Measurements from ENCODE around the gene TMEM140. TPM values are rescaled to one million over a fixed set of nuclear protein-coding genes. Genes with fewer than 3 reads are reported as not detected.

The TMEM140 gene
- total RNA-seq, 3 donors from 2014 or later (not counting 1 experiment from before 2014, with no cell fraction given) = 60.0 to 81.7 (median 76.9) TPM

DNA sequence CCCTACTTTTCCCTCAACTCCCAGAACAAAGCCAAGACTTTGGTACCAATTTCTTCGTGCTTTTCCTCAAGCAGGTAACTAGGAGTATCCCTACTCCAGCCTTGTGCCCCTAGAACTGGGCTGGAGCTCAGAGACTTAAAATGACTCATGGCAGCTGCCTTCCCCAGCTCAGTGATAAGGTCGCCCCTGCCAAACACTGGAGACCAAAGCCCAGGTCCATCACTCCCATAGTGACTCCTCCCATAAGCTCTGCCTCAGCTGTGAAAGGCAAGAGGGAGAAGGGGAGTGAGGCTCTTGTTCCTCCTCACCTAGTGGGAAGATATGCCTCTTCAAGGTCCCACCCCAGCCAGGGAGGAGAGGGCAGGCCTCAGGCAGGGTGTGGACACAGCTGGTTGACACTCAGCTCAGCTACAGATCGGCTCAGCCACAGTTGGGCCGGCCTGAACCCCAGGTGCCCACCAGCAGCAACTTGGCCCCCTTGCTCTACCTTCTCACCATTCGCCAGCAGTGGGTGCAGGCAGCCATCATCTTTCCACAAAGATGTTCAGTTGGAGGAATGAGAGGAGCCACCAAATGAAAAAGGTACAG, 36.5 kb downstream of the TMEM140 start:
- Mint-ChIP-seq H3K27me3 (ENCODE audit: low read depth in 2 of 2) (no peaks in the 10 kb centered on the region), H3K4me1 (no peaks in the 10 kb centered on the region), H3K9me3 (peaks cover 6 to 15% of the 10 kb centered on the region in 2 donors), H3K27ac (no peak overlapping the region), H3K36me3 (peaks cover 29% of the 10 kb centered on the region), H3K4me3 (no peak overlapping the region)
- ATAC-seq (no peak), DNase-seq (no peak)
- WGBS (ENCODE audit: insufficient coverage) = 94% methylated on average over 5 of the region's 5 CpGs
- Histone ChIP-seq H3K9me3 (ENCODE audit: control insufficient read depth, insufficient read depth, low read length) (peaks cover 24% of the 10 kb centered on the region), H3K27me3 (ENCODE audit: control insufficient read depth, insufficient read depth, low read length) (no peaks in the 10 kb centered on the region), H3K4me1 (ENCODE audit: control insufficient read depth, insufficient read depth, low read length) (no peaks in the 10 kb centered on the region), H3K36me3 (ENCODE audit: control insufficient read depth, insufficient read depth, low read length) (peaks cover 38% of the 10 kb centered on the region), H3K4me3 (ENCODE audit: low read length) (no peak overlapping the region), H3K27ac (ENCODE audit: low read length) (no peak overlapping the region)
- TF ChIP-seq, protein P1, sequence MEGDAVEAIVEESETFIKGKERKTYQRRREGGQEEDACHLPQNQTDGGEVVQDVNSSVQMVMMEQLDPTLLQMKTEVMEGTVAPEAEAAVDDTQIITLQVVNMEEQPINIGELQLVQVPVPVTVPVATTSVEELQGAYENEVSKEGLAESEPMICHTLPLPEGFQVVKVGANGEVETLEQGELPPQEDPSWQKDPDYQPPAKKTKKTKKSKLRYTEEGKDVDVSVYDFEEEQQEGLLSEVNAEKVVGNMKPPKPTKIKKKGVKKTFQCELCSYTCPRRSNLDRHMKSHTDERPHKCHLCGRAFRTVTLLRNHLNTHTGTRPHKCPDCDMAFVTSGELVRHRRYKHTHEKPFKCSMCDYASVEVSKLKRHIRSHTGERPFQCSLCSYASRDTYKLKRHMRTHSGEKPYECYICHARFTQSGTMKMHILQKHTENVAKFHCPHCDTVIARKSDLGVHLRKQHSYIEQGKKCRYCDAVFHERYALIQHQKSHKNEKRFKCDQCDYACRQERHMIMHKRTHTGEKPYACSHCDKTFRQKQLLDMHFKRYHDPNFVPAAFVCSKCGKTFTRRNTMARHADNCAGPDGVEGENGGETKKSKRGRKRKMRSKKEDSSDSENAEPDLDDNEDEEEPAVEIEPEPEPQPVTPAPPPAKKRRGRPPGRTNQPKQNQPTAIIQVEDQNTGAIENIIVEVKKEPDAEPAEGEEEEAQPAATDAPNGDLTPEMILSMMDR (IDR thresholded peaks at IDR 0.05) = no peak
- intact Hi-C loops (cut with micrococcal nuclease) = no loop called here

DNA sequence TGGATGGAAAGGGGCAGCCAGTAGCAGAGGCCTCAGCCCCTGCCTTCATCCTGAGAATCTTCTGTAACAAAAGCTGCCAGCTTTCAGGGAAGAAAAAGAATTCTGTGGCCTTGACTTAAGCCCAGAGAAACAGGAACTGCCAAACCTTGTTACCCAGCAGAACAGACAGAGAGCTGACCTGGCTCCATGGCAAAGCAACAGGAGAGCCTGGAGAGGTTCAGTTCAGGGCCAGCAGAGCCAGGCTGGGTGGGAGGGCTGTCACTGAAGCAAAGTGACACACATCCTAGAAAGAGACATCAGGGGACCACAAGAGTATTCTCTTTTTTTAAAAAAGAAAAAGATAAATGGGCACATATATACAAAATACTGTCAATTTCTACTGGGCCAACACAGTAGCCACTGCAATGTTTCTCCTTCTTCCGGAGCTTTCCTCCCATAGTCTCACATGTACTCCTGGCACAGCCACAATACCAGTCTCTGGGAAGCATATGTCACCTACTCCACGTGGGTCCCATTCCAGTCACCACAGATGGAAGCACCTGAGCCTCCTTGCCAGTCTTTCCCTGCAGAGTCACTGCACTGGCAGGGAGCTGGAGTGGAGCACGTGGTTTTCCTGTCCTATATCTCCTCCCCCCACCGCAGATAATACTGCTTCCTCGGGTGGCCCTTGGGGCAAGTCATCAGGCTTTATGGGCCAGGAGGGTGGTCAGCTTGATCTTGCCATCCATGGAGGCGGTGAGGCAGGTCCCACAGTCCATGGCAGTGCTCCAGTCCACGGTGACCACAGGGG, 37.8 kb downstream of the TMEM140 start:
- no peak for ATAC-seq
- H3K4me3 Mint-ChIP-seq = no peak overlapping the region
- H3K9me3 Mint-ChIP-seq = peaks cover 6 to 15% of the 10 kb centered on the region in 2 donors
- intact Hi-C loops (cut with micrococcal nuclease) = no loop called here
- H3K27ac ChIP-seq (ENCODE audit: low read length) = no peak overlapping the region
- no peak overlapping the region for H3K4me3 ChIP-seq (ENCODE audit: low read length)
- 69% methylated on average over 7 of the region's 7 CpGs for WGBS (ENCODE audit: insufficient coverage)
- peaks cover 28% of the 10 kb centered on the region for H3K36me3 Mint-ChIP-seq
- DNase-seq = no peak
- H3K36me3 ChIP-seq (ENCODE audit: control insufficient read depth, insufficient read depth, low read length) = peaks cover 38% of the 10 kb centered on the region
- H3K4me1 ChIP-seq (ENCODE audit: control insufficient read depth, insufficient read depth, low read length) = no peaks in the 10 kb centered on the region
- peaks cover 0 to 4% of the 10 kb centered on the region in 2 donors for H3K4me1 Mint-ChIP-seq
- TF ChIP-seq, protein P1 (IDR thresholded peaks at IDR 0.05) = no peak
- H3K27ac Mint-ChIP-seq = no peak overlapping the region
- peaks cover 16% of the 10 kb centered on the region for H3K9me3 ChIP-seq (ENCODE audit: control insufficient read depth, insufficient read depth, low read length)
- H3K27me3 ChIP-seq (ENCODE audit: control insufficient read depth, insufficient read depth, low read length) = no peaks in the 10 kb centered on the region
- H3K27me3 Mint-ChIP-seq (ENCODE audit: low read depth in 2 of 2) = no peaks in the 10 kb centered on the region

DNA sequence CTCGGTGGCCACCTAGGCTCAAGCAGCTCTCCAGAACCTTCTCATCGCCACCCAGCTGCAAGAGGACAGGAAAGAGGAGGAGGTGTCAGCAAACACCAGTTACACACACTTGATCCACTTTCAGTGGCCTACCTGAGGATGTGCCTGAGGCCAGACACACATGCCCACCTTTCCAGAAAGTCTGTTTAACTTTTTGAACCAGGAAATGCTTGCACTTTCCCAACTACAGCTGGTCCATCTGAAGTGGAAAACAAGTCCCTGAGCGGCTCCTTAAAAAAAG, 38.3 kb downstream of the TMEM140 start:
- Mint-ChIP-seq H3K27me3 (ENCODE audit: low read depth in 2 of 2) (no peaks in the 10 kb centered on the region), H3K4me1 (peaks cover 0 to 4% of the 10 kb centered on the region in 2 donors), H3K27ac (no peak overlapping the region), H3K36me3 (peaks cover 30% of the 10 kb centered on the region), H3K4me3 (no peak overlapping the region), H3K9me3 (peaks cover 6 to 13% of the 10 kb centered on the region in 2 donors)
- DNase-seq (no peak), ATAC-seq (no peak)
- Histone ChIP-seq H3K27me3 (ENCODE audit: control insufficient read depth, insufficient read depth, low read length) (no peaks in the 10 kb centered on the region), H3K4me1 (ENCODE audit: control insufficient read depth, insufficient read depth, low read length) (no peaks in the 10 kb centered on the region), H3K4me3 (ENCODE audit: low read length) (no peak overlapping the region), H3K27ac (ENCODE audit: low read length) (no peak overlapping the region), H3K36me3 (ENCODE audit: control insufficient read depth, insufficient read depth, low read length) (peaks cover 41% of the 10 kb centered on the region), H3K9me3 (ENCODE audit: control insufficient read depth, insufficient read depth, low read length) (peaks cover 12% of the 10 kb centered on the region)
- 67% methylated on average over 3 of the region's 3 CpGs for WGBS (ENCODE audit: insufficient coverage)
- TF ChIP-seq, protein P1 (IDR thresholded peaks at IDR 0.05) = no peak
- intact Hi-C loops (cut with micrococcal nuclease) = no loop called here

Measured in natural killer cell (primary cell).